HepG2 (cell line): ENCODE data around the gene CRYZL1. TPM values are rescaled to one million over a fixed set of nuclear protein-coding genes. Genes with fewer than 3 reads are reported as not detected.
A peak's percentile ranks its signal among the peaks of the same experiment; 100 is the strongest.

Source experiments
- ATAC-seq: fragments of 200-7000 bp; cut with Tn5 transposase; 3 replicates; pipeline ENCODE4 v1.9.1; 2020; ENCODE audit warnings: mild to moderate bottlenecking, moderate library complexity
- BruUV-seq: library from RNA; stranded (reverse); fragments of 400-500 nt; replicated peaks from 2 replicates; lab custom pipeline; 2021; lab: Mats Ljungman, UMichigan
- CTCF ChIA-PET: fragments of 300-600 bp; formaldehyde crosslinking; extraction: SDS; loops from one replicate; lab custom pipeline; 2021; ENCODE audit warnings: low total read pairs, inconsistent platforms, low intra/inter-chr PET ratio; lab: Yijun Ruan, JAX
- POLR2A ChIA-PET: fragments of 350-600 bp; sonication (Branson Sonifier 250); formaldehyde crosslinking; loops from one replicate; lab custom pipeline; 2020; ENCODE audit warnings: antibody characterized with exemption, inconsistent platforms; lab: Yijun Ruan, JAX
- DNase-seq: peaks from one replicate; pipeline ENCODE4 v3.0.0-alpha.2; 2015; ENCODE audit warnings: low spot score
- FAIRE-seq: peaks from 3 replicates; lab custom pipeline; 2011; peaks lifted over from hg19 to GRCh38; lab: Jason Lieb, UNC
- H2AFZ ChIP-seq: one replicate; pipeline ENCODE4 v1.6.1; 2011; ENCODE audit warnings: low read length, inconsistent platforms
- H3K27ac ChIP-seq: fragments of 300-600 bp; 3 replicates; pipeline ENCODE4 v1.8.0; 2011; ENCODE audit warnings: mixed run types, mild to moderate bottlenecking, mixed read lengths, low read length, inconsistent platforms; ENCODE audit not compliant: insufficient read depth; ENCODE audit errors: extremely low read length
- H3K27me3 ChIP-seq, 2 experiments: fragments of 200-600 bp in 1 of 2; 2 replicates in 1 of 2; 3 replicates in 1 of 2; pipeline versions ENCODE4 v1.6.0 to v1.8.0; 2011; ENCODE audit warnings: low read length in 2 of 2, mild to moderate bottlenecking in 2 of 2, moderate library complexity in 2 of 2, inconsistent platforms in 1 of 2; ENCODE audit not compliant: insufficient read depth in 2 of 2, control insufficient read depth in 1 of 2
- H3K36me3 ChIP-seq, 2 experiments: fragments of 200-600 bp in 1 of 2; replicated peaks in 1 of 2; 2 replicates in 1 of 2; 3 replicates in 1 of 2; pipeline versions ENCODE4 v1.5.1 to v1.8.0; 2011; ENCODE audit warnings: low read length in 2 of 2, inconsistent platforms in 1 of 2; ENCODE audit not compliant: insufficient read depth in 2 of 2, control insufficient read depth in 1 of 2
- H3K4me1 ChIP-seq: 2 replicates; pipeline ENCODE4 v1.5.1; 2012; ENCODE audit warnings: low read length, inconsistent platforms; ENCODE audit not compliant: insufficient read depth
- H3K4me2 ChIP-seq: 2 replicates; pipeline ENCODE4 v1.6.0; 2011; ENCODE audit warnings: low read depth, low read length, inconsistent platforms
- H3K4me3 ChIP-seq, 3 experiments: fragments of 200-600 bp in 1 of 3; sonication (generic), shearing (Covaris generic) in 1 of 3; replicated peaks in 1 of 3; 2 replicates each; pipeline ENCODE4 v1.5.1; 2011 to 2016; ENCODE audit warnings: low read length in 3 of 3, inconsistent platforms in 2 of 3, low read depth in 2 of 3, mild to moderate bottlenecking in 2 of 3, control low read depth in 1 of 3, mixed read lengths in 1 of 3; ENCODE audit not compliant: insufficient read depth in 1 of 3
- H3K79me2 ChIP-seq: one replicate; pipeline ENCODE4 v1.6.1; 2011; ENCODE audit warnings: low read length, inconsistent platforms; ENCODE audit not compliant: insufficient read depth
- H3K9ac ChIP-seq: 2 replicates; pipeline ENCODE4 v1.6.0; 2011; ENCODE audit warnings: mild to moderate bottlenecking, low read depth, low read length, inconsistent platforms; ENCODE audit not compliant: insufficient read depth
- H3K9me3 ChIP-seq: 2 replicates; pipeline ENCODE4 v1.5.1; 2012; ENCODE audit warnings: mild to moderate bottlenecking, low read length
- H4K20me1 ChIP-seq: 2 replicates; pipeline ENCODE4 v1.6.0; 2011; ENCODE audit warnings: inconsistent platforms, mild to moderate bottlenecking, low read length, moderate library complexity; ENCODE audit not compliant: insufficient read depth
- CEBPG ChIP-seq: IDR thresholded peaks from 2 replicates; pipeline ENCODE4 v1.6.1; 2016
- CENPT ChIP-seq: sonication (generic); formaldehyde crosslinking; IDR thresholded peaks from 2 replicates; pipeline ENCODE4 v1.8.0; 2022; ENCODE audit warnings: low read depth, mild to moderate bottlenecking, moderate library complexity, missing genetic modification reagents
- FOSL1 ChIP-seq: sonication (generic); formaldehyde crosslinking; IDR thresholded peaks from 2 replicates; pipeline ENCODE4 v1.9.0; 2021; ENCODE audit warnings: missing genetic modification reagents, borderline replicate concordance
- GATA4 ChIP-seq: sonication (generic); IDR thresholded peaks from 2 replicates; pipeline ENCODE4 v1.6.1; 2016; ENCODE audit warnings: antibody characterized with exemption, low read depth, borderline replicate concordance
- HHEX ChIP-seq: IDR thresholded peaks from 2 replicates; pipeline ENCODE4 v1.6.1; 2016; ENCODE audit warnings: control low read depth
- MAFG ChIP-seq: sonication (generic); formaldehyde crosslinking; IDR thresholded peaks from 2 replicates; pipeline ENCODE4 v1.5.1; 2020; ENCODE audit warnings: mild to moderate bottlenecking, missing genetic modification reagents
- MEF2D ChIP-seq: sonication (generic); formaldehyde crosslinking; IDR thresholded peaks from 2 replicates; pipeline ENCODE4 v1.5.1; 2020; ENCODE audit warnings: mild to moderate bottlenecking, missing genetic modification reagents
- NCOR1 ChIP-seq: fragments of 200-600 bp; sonication (generic); IDR thresholded peaks from 2 replicates; pipeline ENCODE4 v1.7.0; 2017; ENCODE audit warnings: antibody characterized with exemption, low read length, borderline replicate concordance
- SP5 ChIP-seq: IDR thresholded peaks from 2 replicates; pipeline ENCODE4 v1.6.1; 2016; ENCODE audit warnings: low read depth, borderline replicate concordance
- TBP ChIP-seq: sonication (generic); formaldehyde crosslinking; IDR thresholded peaks from 2 replicates; pipeline ENCODE4 v1.5.0; 2020; ENCODE audit warnings: missing genetic modification reagents
- TBX3 ChIP-seq: fragments of 450-650 bp; IDR thresholded peaks from 2 replicates; pipeline ENCODE4 v1.6.1; 2017; ENCODE audit warnings: antibody characterized with exemption, mild to moderate bottlenecking, inconsistent platforms, borderline replicate concordance
- TCF12 ChIP-seq, 2 experiments: fragments of 450-650 bp in 1 of 2; sonication (generic) in 1 of 2; formaldehyde crosslinking in 1 of 2; IDR thresholded peaks; 2 replicates each; pipeline versions ENCODE4 v1.6.1 to v1.8.0; 2017 to 2022; ENCODE audit warnings: antibody characterized with exemption in 1 of 2, mild to moderate bottlenecking in 1 of 2, missing genetic modification reagents in 1 of 2, moderate library complexity in 1 of 2
- ZNF326 ChIP-seq: sonication (generic); formaldehyde crosslinking; IDR thresholded peaks from 2 replicates; pipeline ENCODE4 v1.4.0; 2020; ENCODE audit warnings: missing genetic modification reagents, borderline replicate concordance
- ZNF7 ChIP-seq: IDR thresholded peaks from 2 replicates; pipeline ENCODE4 v1.6.1; 2016; ENCODE audit warnings: missing biosample characterization, missing genetic modification reagents
- ZNF772 ChIP-seq: sonication (generic); formaldehyde crosslinking; IDR thresholded peaks from 2 replicates; pipeline ENCODE4 v1.5.0; 2020; ENCODE audit warnings: mild to moderate bottlenecking, missing genetic modification reagents
- ZNF780A ChIP-seq: sonication (generic); formaldehyde crosslinking; IDR thresholded peaks from 2 replicates; pipeline ENCODE4 v1.8.0; 2022; ENCODE audit warnings: mild to moderate bottlenecking, missing genetic modification reagents, moderate library complexity
- ZNF781 ChIP-seq: sonication (generic); formaldehyde crosslinking; IDR thresholded peaks from 2 replicates; pipeline ENCODE4 v1.5.1; 2020; ENCODE audit warnings: borderline replicate concordance, mild to moderate bottlenecking, missing genetic modification reagents; ENCODE audit errors: not compliant biosample characterization
- ZSCAN22 ChIP-seq: sonication (generic); formaldehyde crosslinking; IDR thresholded peaks from 2 replicates; pipeline ENCODE4 v1.4.0; 2020; ENCODE audit warnings: mild to moderate bottlenecking, missing genetic modification reagents
- ZSCAN9 ChIP-seq: IDR thresholded peaks from 2 replicates; pipeline ENCODE4 v1.6.1; 2016; ENCODE audit warnings: borderline replicate concordance
- WGBS: methylation state at CpG from one replicate; pipeline ENCODE4 v1.1.6; 2017; ENCODE audit warnings: low lambda C conversion rate; 5-methylcytosine and 5-hydroxymethylcytosine counted together
- in situ Hi-C: cut with HindIII; loops from 2 replicates; pipeline ENCODE4 v1.10.0; 2017; ENCODE audit warnings: low pct_unique_long_range_greater_than_20kb; ENCODE audit not compliant: extremely low pct_ligation_motif_present
- intact Hi-C: fragments of 100-400 bp; cut with micrococcal nuclease; formaldehyde crosslinking; loops from one replicate; pipeline ENCODE4 v1.10.0; 2022; ENCODE audit not compliant: unreplicated experiment
- polyA plus RNA-seq, 8 experiments: library from polyadenylated mRNA; depleted of rRNA in 3 of 8; stranded (reverse) in 7 of 8; unstranded in 1 of 8; fragments of >200 nt; fragmentation: Illumina TruSeq in 4 of 8; extraction: Trizol in 4 of 8; gene quantifications; 2 replicates each; pipeline versions ENCODE4 v1.2.1 to v1.2.3, GENCODE V29; 2011 to 2016; ENCODE audit warnings: low read depth in 4 of 8, missing spikeins in 1 of 8, mixed read lengths in 1 of 8; ENCODE audit not compliant: insufficient read depth in 1 of 8
- total RNA-seq, 5 experiments: library from RNA; depleted of rRNA; stranded (reverse); fragments of >200 nt; fragmentation: Illumina TruSeq; extraction: Trizol; gene quantifications; 2 replicates each; pipeline ENCODE4 v1.2.3, GENCODE V29; 2016; ENCODE audit warnings: low read depth in 1 of 5
- TF ChIP-seq, protein P1 (sequence below): sonication (generic); formaldehyde crosslinking; conservative IDR thresholded peaks from 2 replicates; pipeline ENCODE4 v1.4.0; 2020; ENCODE audit warnings: mild to moderate bottlenecking, missing genetic modification reagents, moderate library complexity
- TF ChIP-seq, protein P2 (sequence below): sonication (generic); formaldehyde crosslinking; IDR thresholded peaks from 2 replicates; pipeline ENCODE4 v1.5.1; 2020; ENCODE audit warnings: missing genetic modification reagents, mild to moderate bottlenecking, borderline replicate concordance
- TF ChIP-seq, protein P3 (sequence below): sonication (generic); formaldehyde crosslinking; conservative IDR thresholded peaks from 2 replicates; pipeline ENCODE4 v1.4.0; 2020; ENCODE audit warnings: missing genetic modification reagents

CRYZL1 gene
- total and polyA plus RNA-seq, 2 of the 13 experiments (the other 11 are each of a cell fraction or from before 2014, with no cell fraction given): 20.3 to 27.7 TPM

DNA sequence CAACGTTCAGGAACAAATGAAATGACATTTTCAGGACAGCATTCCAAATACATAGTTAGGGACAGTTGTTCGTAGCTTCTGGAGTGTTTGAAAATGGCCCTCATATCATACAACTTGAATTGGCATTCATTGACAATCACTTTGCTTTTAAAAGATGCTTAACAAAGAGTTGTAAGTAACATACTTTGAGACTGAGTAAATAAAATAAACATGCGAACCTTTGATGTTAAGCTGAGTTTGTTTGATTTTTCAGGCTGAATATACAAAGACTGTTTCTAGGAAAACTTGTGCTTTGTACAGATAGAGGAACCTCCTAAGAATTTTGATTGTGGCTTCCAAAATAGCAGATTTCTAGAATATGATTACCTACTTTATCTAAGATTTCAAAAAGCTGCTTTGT lies 46.1 kb upstream of the CRYZL1 start:
- BruUV-seq: no TSS peak
- Histone ChIP-seq H3K79me2 (peaks cover 39% of the 10 kb centered on the region), H3K4me2 (peak overlapping the region; percentile 40), H3K4me3 (no peak overlapping the region), H3K36me3 (no peaks in the 10 kb centered on the region), H3K4me1 (peaks cover 85% of the 10 kb centered on the region), H2AFZ (no peak overlapping the region), H4K20me1 (peaks cover 28% of the 10 kb centered on the region), H3K27ac (peak overlapping the region; percentile 9), H3K27me3 (no peaks in the 10 kb centered on the region), H3K9me3 (no peaks in the 10 kb centered on the region), H3K9ac (no peak overlapping the region)
- CTCF ChIA-PET: no interaction called here
- FAIRE-seq: peak; percentile 69
- ATAC-seq: peak; percentile 74
- WGBS: 5% methylated on average over 3 of the region's 3 CpGs
- POLR2A ChIA-PET: no interaction called here
- peak; percentile 81 for DNase-seq
- in situ Hi-C loops: no loop called here
- intact Hi-C loops: no loop called here
- TF ChIP-seq SP5 (CRISPR knock-in tag) (0 out of 2 replicates have a peak, but pooled peaks have one; percentile 33), HHEX (CRISPR knock-in tag) (peak; percentile 91), MEF2D (no peak), TBP (CRISPR knock-in tag) (no peak), ZSCAN9 (CRISPR knock-in tag) (peak; percentile 19; the same call in 1 of the 2 replicates), ZSCAN22 (CRISPR knock-in tag) (no peak), GATA4 (no peak), ZNF326 (CRISPR knock-in tag) (no peak), TBX3 (peak; percentile 86), CENPT (CRISPR knock-in tag) (no peak), ZNF781 (CRISPR knock-in tag) (no peak), ZNF772 (CRISPR knock-in tag) (no peak), TCF12 (IDR thresholded peaks at IDR 0.05) (no peak), TCF12 (CRISPR knock-in tag; IDR thresholded peaks at IDR 0.05) (no peak), MAFG (CRISPR knock-in tag) (no peak), ZNF7 (no peak), FOSL1 (CRISPR knock-in tag) (peak; percentile 77; the same call in 1 of the 2 replicates), NCOR1 (peak; percentile 80; the same call in 1 of the 2 replicates), ZNF780A (CRISPR knock-in tag) (no peak), CEBPG (CRISPR knock-in tag) (no peak)
- TF ChIP-seq, protein P1, sequence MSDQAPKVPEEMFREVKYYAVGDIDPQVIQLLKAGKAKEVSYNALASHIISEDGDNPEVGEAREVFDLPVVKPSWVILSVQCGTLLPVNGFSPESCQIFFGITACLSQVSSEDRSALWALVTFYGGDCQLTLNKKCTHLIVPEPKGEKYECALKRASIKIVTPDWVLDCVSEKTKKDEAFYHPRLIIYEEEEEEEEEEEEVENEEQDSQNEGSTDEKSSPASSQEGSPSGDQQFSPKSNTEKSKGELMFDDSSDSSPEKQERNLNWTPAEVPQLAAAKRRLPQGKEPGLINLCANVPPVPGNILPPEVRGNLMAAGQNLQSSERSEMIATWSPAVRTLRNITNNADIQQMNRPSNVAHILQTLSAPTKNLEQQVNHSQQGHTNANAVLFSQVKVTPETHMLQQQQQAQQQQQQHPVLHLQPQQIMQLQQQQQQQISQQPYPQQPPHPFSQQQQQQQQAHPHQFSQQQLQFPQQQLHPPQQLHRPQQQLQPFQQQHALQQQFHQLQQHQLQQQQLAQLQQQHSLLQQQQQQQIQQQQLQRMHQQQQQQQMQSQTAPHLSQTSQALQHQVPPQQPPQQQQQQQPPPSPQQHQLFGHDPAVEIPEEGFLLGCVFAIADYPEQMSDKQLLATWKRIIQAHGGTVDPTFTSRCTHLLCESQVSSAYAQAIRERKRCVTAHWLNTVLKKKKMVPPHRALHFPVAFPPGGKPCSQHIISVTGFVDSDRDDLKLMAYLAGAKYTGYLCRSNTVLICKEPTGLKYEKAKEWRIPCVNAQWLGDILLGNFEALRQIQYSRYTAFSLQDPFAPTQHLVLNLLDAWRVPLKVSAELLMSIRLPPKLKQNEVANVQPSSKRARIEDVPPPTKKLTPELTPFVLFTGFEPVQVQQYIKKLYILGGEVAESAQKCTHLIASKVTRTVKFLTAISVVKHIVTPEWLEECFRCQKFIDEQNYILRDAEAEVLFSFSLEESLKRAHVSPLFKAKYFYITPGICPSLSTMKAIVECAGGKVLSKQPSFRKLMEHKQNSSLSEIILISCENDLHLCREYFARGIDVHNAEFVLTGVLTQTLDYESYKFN (CRISPR knock-in tag): peak; percentile 49; the same call in 1 of the 2 replicates
- TF ChIP-seq, protein P2, sequence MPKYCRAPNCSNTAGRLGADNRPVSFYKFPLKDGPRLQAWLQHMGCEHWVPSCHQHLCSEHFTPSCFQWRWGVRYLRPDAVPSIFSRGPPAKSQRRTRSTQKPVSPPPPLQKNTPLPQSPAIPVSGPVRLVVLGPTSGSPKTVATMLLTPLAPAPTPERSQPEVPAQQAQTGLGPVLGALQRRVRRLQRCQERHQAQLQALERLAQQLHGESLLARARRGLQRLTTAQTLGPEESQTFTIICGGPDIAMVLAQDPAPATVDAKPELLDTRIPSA (CRISPR knock-in tag): no peak
- TF ChIP-seq, protein P3, sequence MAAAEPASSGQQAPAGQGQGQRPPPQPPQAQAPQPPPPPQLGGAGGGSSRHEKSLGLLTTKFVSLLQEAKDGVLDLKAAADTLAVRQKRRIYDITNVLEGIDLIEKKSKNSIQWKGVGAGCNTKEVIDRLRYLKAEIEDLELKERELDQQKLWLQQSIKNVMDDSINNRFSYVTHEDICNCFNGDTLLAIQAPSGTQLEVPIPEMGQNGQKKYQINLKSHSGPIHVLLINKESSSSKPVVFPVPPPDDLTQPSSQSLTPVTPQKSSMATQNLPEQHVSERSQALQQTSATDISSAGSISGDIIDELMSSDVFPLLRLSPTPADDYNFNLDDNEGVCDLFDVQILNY (CRISPR knock-in tag): no peak
